Measurements from ENCODE around the gene CRKL. TPM values are rescaled to one million over a fixed set of nuclear protein-coding genes. Genes with fewer than 3 reads are reported as not detected.

The CRKL gene
- total RNA-seq, 1 experiment from 2014 or later = 87.7 TPM

- no peak for ATAC-seq
- ChIA-PET POLR2A (interaction anchor here (1.3 to 3.8 kb wide), 2 partner anchors 11 to 14 kb away, joined by 6 to 9 read pairs; partner anchors contain the start of gene LZTR1), RAD21 (ENCODE audit: low non-redundant PET in 1 of 2, low total read pairs in 2 of 2, uncharacterized antibody in 2 of 2, unreplicated experiment in 2 of 2) (no interaction called here), CTCF (no interaction called here)
- Histone ChIP-seq H3K27me3 (ENCODE audit: insufficient read depth, low read length) (no peaks in the 10 kb centered on the region), H3K4me3 (replicated peaks in 1 of 2; ENCODE audit: low read depth in 1 of 2, low read length in 2 of 2) (no peak overlapping the region), H4K20me1 (ENCODE audit: insufficient read depth) (no peaks in the 10 kb centered on the region), H3K4me1 (ENCODE audit: control insufficient read depth in 1 of 2, insufficient read depth in 2 of 2, low read length in 2 of 2) (peaks cover 0 to 4% of the 10 kb centered on the region in 2 experiments; a peak in 1 of 4 replicates), H3K9me3 (ENCODE audit: control insufficient read depth in 1 of 2, insufficient read depth in 1 of 2, low read depth in 1 of 2, low read length in 2 of 2) (no peaks in the 10 kb centered on the region), H3K36me3 (ENCODE audit: control insufficient read depth in 1 of 2, insufficient read depth in 2 of 2, low read length in 2 of 2) (no peaks in the 10 kb centered on the region), H3K9me2 (ENCODE audit: insufficient read depth) (no peaks in the 10 kb centered on the region), H2AFZ (ENCODE audit: low read depth, low read length, poor library complexity, severe bottlenecking) (no peak overlapping the region), H3K27ac (ENCODE audit: low read depth, low read length) (no peak overlapping the region), H3K79me2 (ENCODE audit: insufficient read depth, low read length) (no peaks in the 10 kb centered on the region), H3K9ac (ENCODE audit: low read length) (no peak overlapping the region), H3K4me2 (ENCODE audit: low read length) (no peak overlapping the region)
- intact Hi-C loops (cut with micrococcal nuclease) = no loop called here
- no TSS peak for BruUV-seq (replicated peaks)
- TF ChIP-seq EZH2 (IDR thresholded peaks at IDR 0.05) (no peak), ATF3 (IDR thresholded peaks at IDR 0.05) (no peak), SRF (IDR thresholded peaks at IDR 0.05; ENCODE audit: low read depth) (no peak), ZFX (IDR thresholded peaks at IDR 0.05) (no peak), POLR2A (IDR thresholded peaks at IDR 0.05; ENCODE audit: borderline replicate concordance, extremely low read depth, insufficient read depth, insufficient read length) (no peak), FOSL1 (IDR thresholded peaks at IDR 0.05; ENCODE audit: low read depth) (no peak), EGR1 (IDR thresholded peaks at IDR 0.05; ENCODE audit: low read depth) (no peak), ELF1 (IDR thresholded peaks at IDR 0.05; ENCODE audit: borderline replicate concordance, low read depth) (no peak), MAX (IDR thresholded peaks at IDR 0.05) (no peak), REST (IDR thresholded peaks at IDR 0.05; ENCODE audit: low read depth) (no peak), TCF7L2 (IDR thresholded peaks at IDR 0.05; ENCODE audit: borderline replicate concordance, extremely low read depth, insufficient read depth, insufficient read length) (no peak), ZNF274 (IDR thresholded peaks at IDR 0.05; ENCODE audit: low read depth, low read length) (no peak), SP1 (IDR thresholded peaks at IDR 0.05; ENCODE audit: low read depth) (no peak), CTCF (IDR thresholded peaks at IDR 0.05 in 2 of 3, conservative IDR thresholded peaks at IDR 0.05 in 1 of 3; ENCODE audit: borderline replicate concordance in 1 of 3, insufficient read depth in 1 of 3, low read depth in 2 of 3, low read length in 2 of 3) (no peak), CBX3 (IDR thresholded peaks at IDR 0.05; ENCODE audit: low read depth) (no peak), YY1 (IDR thresholded peaks at IDR 0.05; ENCODE audit: extremely low read depth, insufficient replicate concordance, low read depth, low read length) (no peak), POLR2AphosphoS5 (IDR thresholded peaks at IDR 0.05; ENCODE audit: low read depth, low read length) (no peak), CEBPB (IDR thresholded peaks at IDR 0.05; ENCODE audit: low read depth) (no peak), EZH2phosphoT487 (IDR thresholded peaks at IDR 0.05; ENCODE audit: borderline replicate concordance) (no peak)
- DNase-seq (ENCODE audit: low read depth, low spot score) = no peak
Observed at GRCh38 chr22:20968281-20968977, 51.2 kb downstream of the CRKL start.

All from HCT116 (cell line).